CD4-positive, alpha-beta T cell treated with Interleukin-2 at 100 ng/mL for 4 hours (primary cell): ENCODE results near the gene CDKL5.

Experiments used
- DNase-seq: peaks from one replicate; pipeline ENCODE4 v3.0.0-alpha.2; 2020; ENCODE audit warnings: low spot score

CDKL5 gene

GRCh38 chrX:18649498-18649951 lies 224.1 kb downstream of the CDKL5 start:
- no peak for DNase-seq

- no peak for DNase-seq
Measured at GRCh38 chrX:18650662-18651061, 225.3 kb downstream of the CDKL5 start.

- DNase-seq = no peak
Measured at GRCh38 chrX:18652636-18653035, 227.2 kb downstream of the CDKL5 start.

GRCh38 chrX:18654875-18655836 lies 229.7 kb downstream of the CDKL5 start:
- no peak for DNase-seq

GRCh38 chrX:18661273-18661672 lies 235.9 kb downstream of the CDKL5 start:
- no peak for DNase-seq

GRCh38 chrX:18664947-18665346 lies 239.5 kb downstream of the CDKL5 start:
- DNase-seq = no peak

- DNase-seq = no peak
Measured at GRCh38 chrX:18666614-18667013, 241.2 kb downstream of the CDKL5 start.

GRCh38 chrX:18668071-18668835 lies 242.8 kb downstream of the CDKL5 start:
- DNase-seq = no peak

- no peak for DNase-seq
Measured at GRCh38 chrX:18672008-18672407, 246.6 kb downstream of the CDKL5 start, which contains the start of gene RS1. Gene RS1, minus strand, starts transcription at chrX:18672108. Its CDS starts 40 bp downstream, at chrX:18672068.

GRCh38 chrX:18674417-18674787 lies 249.0 kb downstream of the CDKL5 start:
- DNase-seq = no peak

- DNase-seq = peak; percentile 88
Measured at GRCh38 chrX:18674788-18675735, 249.7 kb downstream of the CDKL5 start.

GRCh38 chrX:18676050-18676449 lies 250.6 kb downstream of the CDKL5 start:
- DNase-seq = no peak

- no peak for DNase-seq
Measured at GRCh38 chrX:18676470-18676869, 251.1 kb downstream of the CDKL5 start.

GRCh38 chrX:18677161-18677869 lies 251.9 kb downstream of the CDKL5 start:
- DNase-seq = no peak

- DNase-seq = no peak
Measured at GRCh38 chrX:18681996-18682395, 256.6 kb downstream of the CDKL5 start.

- DNase-seq = no peak
Measured at GRCh38 chrX:18682979-18683387, 257.6 kb downstream of the CDKL5 start.

GRCh38 chrX:18687856-18688495 lies 262.6 kb downstream of the CDKL5 start:
- no peak for DNase-seq

GRCh38 chrX:18691431-18691830 lies 266.0 kb downstream of the CDKL5 start:
- no peak for DNase-seq

- no peak for DNase-seq
Measured at GRCh38 chrX:18692541-18692940, 267.1 kb downstream of the CDKL5 start.

GRCh38 chrX:18696653-18697052 lies 271.2 kb downstream of the CDKL5 start:
- DNase-seq = no peak
